HEK293 (cell line): ENCODE data around the gene CDCP1.

ENCODE experiments used
- CTCF ChIA-PET: fragments of 350-600 bp; formaldehyde crosslinking; extraction: SDS; loops from one replicate; lab custom pipeline; 2021; ENCODE audit warnings: antibody characterized with exemption; lab: Yijun Ruan, JAX
- POLR2A ChIA-PET: fragments of 300-600 bp; formaldehyde crosslinking; extraction: SDS; loops from one replicate; lab custom pipeline; 2020; ENCODE audit warnings: antibody characterized with exemption, inconsistent platforms; lab: Yijun Ruan, JAX
- H3K27ac ChIP-seq: fragments of 200-500 bp; sonication (Bioruptor generic); 2 replicates; pipeline ENCODE4 v1.5.1; 2014; ENCODE audit warnings: low read depth, low read length, control low read depth, inconsistent platforms; ENCODE audit errors: extremely low read depth
- H3K36me3 ChIP-seq, 2 experiments: fragments of 200-500 bp in 1 of 2; sonication (Bioruptor generic) in 1 of 2; 1 replicate in 1 of 2; 2 replicates in 1 of 2; pipeline ENCODE4 v1.5.1; 2014 to 2017; ENCODE audit warnings: inconsistent platforms in 2 of 2, low read length in 2 of 2; ENCODE audit not compliant: control insufficient read depth in 2 of 2, insufficient read depth in 1 of 2
- H3K4me1 ChIP-seq: fragments of 200-500 bp; sonication (Bioruptor generic); 2 replicates; pipeline ENCODE4 v1.5.1; 2014; ENCODE audit warnings: mild to moderate bottlenecking, low read length, inconsistent platforms; ENCODE audit not compliant: control insufficient read depth, insufficient read depth
- H3K4me3 ChIP-seq: 2 replicates; pipeline ENCODE4 v1.5.1; 2011; ENCODE audit warnings: low read depth, mild to moderate bottlenecking, control low read depth, low read length, moderate library complexity
- H3K9me3 ChIP-seq: fragments of 200-500 bp; sonication (Bioruptor generic); 2 replicates; pipeline ENCODE4 v1.5.1; 2014; ENCODE audit warnings: low read depth, low read length, inconsistent platforms; ENCODE audit not compliant: control insufficient read depth, insufficient read depth
- AEBP2 ChIP-seq: fragments of 450-650 bp; formaldehyde crosslinking; IDR thresholded peaks from 2 replicates; pipeline ENCODE4 v1.5.1; 2016; ENCODE audit warnings: missing biosample characterization, missing genetic modification characterization, borderline replicate concordance
- EGR2 ChIP-seq: fragments of 450-650 bp; formaldehyde crosslinking; IDR thresholded peaks from 2 replicates; pipeline ENCODE4 v1.5.1; 2016; ENCODE audit warnings: low read depth, missing biosample characterization, missing genetic modification characterization
- GLI4 ChIP-seq: fragments of 450-650 bp; formaldehyde crosslinking; IDR thresholded peaks from 2 replicates; pipeline ENCODE4 v1.5.1; 2016; ENCODE audit warnings: missing biosample characterization, missing genetic modification characterization
- HIC1 ChIP-seq: fragments of 450-650 bp; formaldehyde crosslinking; IDR thresholded peaks from 2 replicates; pipeline ENCODE4 v1.5.1; 2016; ENCODE audit warnings: missing biosample characterization, missing genetic modification characterization
- PRDM6 ChIP-seq: fragments of 450-650 bp; formaldehyde crosslinking; IDR thresholded peaks from 2 replicates; pipeline ENCODE4 v1.5.1; 2017; ENCODE audit warnings: missing biosample characterization, missing genetic modification characterization
- SP2 ChIP-seq: fragments of 450-650 bp; formaldehyde crosslinking; IDR thresholded peaks from 2 replicates; pipeline ENCODE4 v1.5.1; 2016; ENCODE audit warnings: missing biosample characterization, missing genetic modification characterization
- TSHZ1 ChIP-seq: fragments of 450-650 bp; formaldehyde crosslinking; IDR thresholded peaks from 2 replicates; pipeline ENCODE4 v1.5.1; 2016; ENCODE audit warnings: missing biosample characterization, missing genetic modification characterization, borderline replicate concordance
- YY2 ChIP-seq: fragments of 450-650 bp; formaldehyde crosslinking; IDR thresholded peaks from 2 replicates; pipeline ENCODE4 v1.5.1; 2016; ENCODE audit warnings: missing biosample characterization, missing genetic modification characterization
- ZNF133 ChIP-seq: fragments of 450-650 bp; formaldehyde crosslinking; IDR thresholded peaks from 2 replicates; pipeline ENCODE4 v1.5.1; 2016; ENCODE audit warnings: missing biosample characterization, missing genetic modification characterization
- ZNF146 ChIP-seq: fragments of 450-650 bp; formaldehyde crosslinking; IDR thresholded peaks from 2 replicates; pipeline ENCODE4 v1.5.1; 2016; ENCODE audit warnings: missing biosample characterization, missing genetic modification characterization
- ZNF169 ChIP-seq: fragments of 450-650 bp; formaldehyde crosslinking; IDR thresholded peaks from 2 replicates; pipeline ENCODE4 v1.5.1; 2016; ENCODE audit warnings: missing biosample characterization, missing genetic modification characterization
- ZNF221 ChIP-seq: fragments of 450-650 bp; formaldehyde crosslinking; IDR thresholded peaks from 2 replicates; pipeline ENCODE4 v1.5.1; 2017; ENCODE audit warnings: missing biosample characterization, missing genetic modification characterization, borderline replicate concordance
- ZNF239 ChIP-seq: fragments of 450-650 bp; formaldehyde crosslinking; IDR thresholded peaks from 2 replicates; pipeline ENCODE4 v1.5.1; 2016; ENCODE audit warnings: missing biosample characterization, missing genetic modification characterization
- ZNF292 ChIP-seq: fragments of 450-650 bp; formaldehyde crosslinking; IDR thresholded peaks from 2 replicates; pipeline ENCODE4 v1.5.1; 2016; ENCODE audit warnings: low read depth, missing biosample characterization, missing genetic modification characterization, borderline replicate concordance
- ZNF341 ChIP-seq: fragments of 450-650 bp; formaldehyde crosslinking; IDR thresholded peaks from 2 replicates; pipeline ENCODE4; 2016; ENCODE audit warnings: low read depth, missing biosample characterization, missing genetic modification characterization
- ZNF362 ChIP-seq: fragments of 450-650 bp; formaldehyde crosslinking; IDR thresholded peaks from 2 replicates; pipeline ENCODE4 v1.5.1; 2016; ENCODE audit warnings: missing biosample characterization, missing genetic modification characterization
- ZNF433 ChIP-seq: fragments of 450-650 bp; formaldehyde crosslinking; IDR thresholded peaks from 2 replicates; pipeline ENCODE4 v1.5.1; 2016; ENCODE audit warnings: missing biosample characterization, missing genetic modification characterization, low read depth
- ZNF510 ChIP-seq: fragments of 450-650 bp; formaldehyde crosslinking; IDR thresholded peaks from 2 replicates; pipeline ENCODE4 v1.5.1; 2018; ENCODE audit warnings: mild to moderate bottlenecking, missing genetic modification characterization, missing biosample characterization; ENCODE audit not compliant: insufficient replicate concordance
- ZNF596 ChIP-seq: fragments of 450-650 bp; IDR thresholded peaks from 2 replicates; pipeline ENCODE4 v1.5.0; 2018; ENCODE audit warnings: missing biosample characterization, mild to moderate bottlenecking, missing genetic modification characterization, moderate library complexity
- ZNF626 ChIP-seq: fragments of 450-650 bp; sonication (Bioruptor Pico); formaldehyde crosslinking; IDR thresholded peaks from 2 replicates; pipeline ENCODE4 v1.5.1; 2018; ENCODE audit warnings: missing biosample characterization, missing genetic modification characterization, inconsistent platforms
- ZNF670 ChIP-seq: fragments of 450-650 bp; formaldehyde crosslinking; IDR thresholded peaks from 2 replicates; pipeline ENCODE4 v1.5.1; 2016; ENCODE audit warnings: missing biosample characterization, missing genetic modification characterization, low read depth
- ZNF777 ChIP-seq: fragments of 450-650 bp; formaldehyde crosslinking; IDR thresholded peaks from 2 replicates; pipeline ENCODE4 v1.5.1; 2017; ENCODE audit warnings: missing biosample characterization, missing genetic modification characterization, borderline replicate concordance
- ZNF785 ChIP-seq: fragments of 450-650 bp; formaldehyde crosslinking; IDR thresholded peaks from 2 replicates; pipeline ENCODE4 v1.5.1; 2016; ENCODE audit warnings: missing biosample characterization, missing genetic modification characterization

CDCP1 gene

GRCh38 chr3:45185461-45185860, 39.3 kb upstream of the CDCP1 start:
- H3K4me3 ChIP-seq, result no peak overlapping the region
- CTCF ChIA-PET, result interaction anchor here (1.5 kb wide), 1 partner anchor 25 kb away, joined by 6 read pairs; no protein-coding TSS in a partner anchor
- H3K4me1 ChIP-seq, result no peaks in the 10 kb centered on the region
- TF ChIP-seq AEBP2 (tag by site-specific recombination) (no peak), ZNF133 (tag by site-specific recombination) (no peak), ZNF146 (tag by site-specific recombination) (no peak), ZNF239 (no peak), ZNF596 (tag by site-specific recombination) (no peak), SP2 (tag by site-specific recombination) (no peak), ZNF341 (tag by site-specific recombination) (no peak), YY2 (tag by site-specific recombination) (no peak), ZNF785 (tag by site-specific recombination) (no peak), GLI4 (no peak), ZNF670 (tag by site-specific recombination) (no peak), ZNF292 (tag by site-specific recombination) (no peak), PRDM6 (no peak), ZNF433 (no peak), ZNF777 (tag by site-specific recombination) (no peak), TSHZ1 (tag by site-specific recombination) (no peak)
- POLR2A ChIA-PET, result no interaction called here
- no peak overlapping the region for H3K27ac ChIP-seq
- H3K9me3 ChIP-seq, result no peaks in the 10 kb centered on the region
- H3K36me3 ChIP-seq, result no peaks in the 10 kb centered on the region

- ChIA-PET POLR2A (no interaction called here), CTCF (interaction anchor here (1.5 kb wide), 1 partner anchor 25 kb away, joined by 6 read pairs; no protein-coding TSS in a partner anchor)
- Histone ChIP-seq H3K9me3 (no peaks in the 10 kb centered on the region), H3K4me1 (no peaks in the 10 kb centered on the region), H3K27ac (no peak overlapping the region), H3K4me3 (no peak overlapping the region), H3K36me3 (no peaks in the 10 kb centered on the region)
- TF ChIP-seq ZNF221 (tag by site-specific recombination) (no peak), ZNF510 (tag by site-specific recombination) (no peak), ZNF362 (no peak), ZNF169 (tag by site-specific recombination) (no peak), EGR2 (tag by site-specific recombination) (no peak), HIC1 (tag by site-specific recombination) (no peak), ZNF626 (tag by site-specific recombination) (no peak)
These were observed 38.9 kb upstream of the CDCP1 start for GRCh38 chr3:45185052-45185451.
